A549 (cell line): ENCODE data around the gene TRIM17.

Experiments used
- BHLHE40 ChIP-seq: IDR thresholded peaks from 2 replicates; pipeline ENCODE4 v1.6.1; 2012; ENCODE audit warnings: low read depth, low read length, inconsistent platforms
- CHD2 ChIP-seq: fragments of 150-350 bp; IDR thresholded peaks from 2 replicates; pipeline ENCODE4 v1.6.1; 2014; ENCODE audit warnings: low read length; ENCODE audit not compliant: partially characterized antibody
- CTCF ChIP-seq: fragments of >200 bp; sonication (Bioruptor Twin); formaldehyde crosslinking; IDR thresholded peaks from 3 replicates; pipeline ENCODE4 v1.5.1; 2016
- FOSB ChIP-seq: fragments of 250-450 bp; sonication (Bioruptor Pico); IDR thresholded peaks from 2 replicates; pipeline ENCODE4 v1.5.0; 2020; ENCODE audit warnings: mild to moderate bottlenecking, moderate library complexity
- HOXB13 ChIP-seq: fragments of 250-450 bp; sonication (Bioruptor Pico); IDR thresholded peaks from 2 replicates; pipeline ENCODE4 v1.5.0; 2020; ENCODE audit warnings: low read depth, mild to moderate bottlenecking, moderate library complexity
- MAFK ChIP-seq: fragments of 450-650 bp; IDR thresholded peaks from 2 replicates; pipeline ENCODE4 v1.6.1; 2014; ENCODE audit not compliant: partially characterized antibody
- MAX ChIP-seq: IDR thresholded peaks from 2 replicates; pipeline ENCODE4 v1.6.1; 2012
- MYC ChIP-seq: IDR thresholded peaks from 2 replicates; pipeline ENCODE4 v1.6.1; 2012; ENCODE audit warnings: mild to moderate bottlenecking, inconsistent platforms, low read length, improper control_type of control experiment, borderline replicate concordance
- REST ChIP-seq: fragments of 200-600 bp; sonication (generic); IDR thresholded peaks from 2 replicates; pipeline ENCODE4 v1.6.1; 2016; ENCODE audit warnings: antibody characterized with exemption, mild to moderate bottlenecking, moderate library complexity
- RFX5 ChIP-seq: fragments of 450-650 bp; IDR thresholded peaks from 2 replicates; pipeline ENCODE4 v1.7.1; 2014; ENCODE audit warnings: antibody characterized with exemption, mild to moderate bottlenecking, moderate library complexity
- SMC3 ChIP-seq: fragments of >200 bp; sonication (Bioruptor Twin); formaldehyde crosslinking; IDR thresholded peaks from 3 replicates; pipeline ENCODE4 v1.6.1; 2018; ENCODE audit warnings: inconsistent platforms

- TF ChIP-seq CTCF (no peak), MAX (no peak), REST (no peak), MAFK (no peak), MYC (no peak), RFX5 (no peak), HOXB13 (CRISPR knock-in tag) (no peak), CHD2 (no peak), BHLHE40 (no peak), FOSB (no peak), SMC3 (no peak)
Measured at GRCh38 chr1:228463009-228463558, 46.4 kb upstream of the TRIM17 start.
